GM12865 (cell line): ENCODE measurements around the gene GPC1.

ENCODE experiments used
- DNase-seq: peaks from one replicate; pipeline ENCODE4 v3.0.0; 2010; ENCODE audit warnings: low read depth
- H3K4me3 ChIP-seq: 2 replicates; pipeline ENCODE4 v1.5.1; 2011; ENCODE audit warnings: mild to moderate bottlenecking, low read depth, low read length, control low read depth
- TF ChIP-seq, protein P1 (sequence below): IDR thresholded peaks from 2 replicates; pipeline ENCODE4 v1.5.1; 2011; ENCODE audit warnings: low read length, control low read depth, low read depth, inconsistent platforms; ENCODE audit not compliant: insufficient read depth; ENCODE audit errors: missing control alignments

The GPC1 gene

DNA sequence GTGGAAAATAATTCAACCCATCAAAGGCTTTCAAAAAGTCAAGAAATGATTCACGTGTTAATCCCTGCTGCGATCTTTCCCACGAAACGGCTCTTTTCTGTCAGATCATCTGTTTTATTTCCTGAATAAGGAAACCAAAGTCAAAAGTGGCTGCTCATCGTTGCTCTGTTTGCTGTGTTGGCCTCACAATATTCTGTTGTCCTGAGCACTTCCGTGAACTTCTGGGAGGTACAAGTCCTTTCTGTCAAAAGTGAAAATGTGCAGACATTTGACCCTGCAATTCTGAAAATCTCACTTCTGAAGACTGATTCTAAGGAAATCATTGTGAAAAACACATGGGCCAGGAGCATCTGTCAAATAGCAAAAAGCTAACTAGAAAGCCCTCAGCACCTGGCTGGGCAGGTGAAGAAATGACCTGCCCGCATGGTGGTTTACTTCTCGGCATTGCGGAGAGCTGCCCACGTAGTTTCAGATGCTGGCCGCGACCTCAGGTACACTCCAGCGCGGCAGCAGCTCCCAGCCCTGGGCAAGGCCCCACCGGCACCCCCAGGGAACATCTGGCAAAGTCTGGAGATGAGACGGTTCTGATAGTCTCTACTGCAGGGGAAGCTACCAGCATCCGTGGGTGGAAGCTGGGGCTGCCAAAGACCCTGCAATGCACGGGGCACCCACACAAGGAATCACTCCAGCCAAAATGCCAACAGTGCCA is 31.9 kb upstream of the GPC1 start:
- TF ChIP-seq, protein P1, sequence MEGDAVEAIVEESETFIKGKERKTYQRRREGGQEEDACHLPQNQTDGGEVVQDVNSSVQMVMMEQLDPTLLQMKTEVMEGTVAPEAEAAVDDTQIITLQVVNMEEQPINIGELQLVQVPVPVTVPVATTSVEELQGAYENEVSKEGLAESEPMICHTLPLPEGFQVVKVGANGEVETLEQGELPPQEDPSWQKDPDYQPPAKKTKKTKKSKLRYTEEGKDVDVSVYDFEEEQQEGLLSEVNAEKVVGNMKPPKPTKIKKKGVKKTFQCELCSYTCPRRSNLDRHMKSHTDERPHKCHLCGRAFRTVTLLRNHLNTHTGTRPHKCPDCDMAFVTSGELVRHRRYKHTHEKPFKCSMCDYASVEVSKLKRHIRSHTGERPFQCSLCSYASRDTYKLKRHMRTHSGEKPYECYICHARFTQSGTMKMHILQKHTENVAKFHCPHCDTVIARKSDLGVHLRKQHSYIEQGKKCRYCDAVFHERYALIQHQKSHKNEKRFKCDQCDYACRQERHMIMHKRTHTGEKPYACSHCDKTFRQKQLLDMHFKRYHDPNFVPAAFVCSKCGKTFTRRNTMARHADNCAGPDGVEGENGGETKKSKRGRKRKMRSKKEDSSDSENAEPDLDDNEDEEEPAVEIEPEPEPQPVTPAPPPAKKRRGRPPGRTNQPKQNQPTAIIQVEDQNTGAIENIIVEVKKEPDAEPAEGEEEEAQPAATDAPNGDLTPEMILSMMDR: no peak
- DNase-seq: no peak
- no peak overlapping the region for H3K4me3 ChIP-seq

DNA sequence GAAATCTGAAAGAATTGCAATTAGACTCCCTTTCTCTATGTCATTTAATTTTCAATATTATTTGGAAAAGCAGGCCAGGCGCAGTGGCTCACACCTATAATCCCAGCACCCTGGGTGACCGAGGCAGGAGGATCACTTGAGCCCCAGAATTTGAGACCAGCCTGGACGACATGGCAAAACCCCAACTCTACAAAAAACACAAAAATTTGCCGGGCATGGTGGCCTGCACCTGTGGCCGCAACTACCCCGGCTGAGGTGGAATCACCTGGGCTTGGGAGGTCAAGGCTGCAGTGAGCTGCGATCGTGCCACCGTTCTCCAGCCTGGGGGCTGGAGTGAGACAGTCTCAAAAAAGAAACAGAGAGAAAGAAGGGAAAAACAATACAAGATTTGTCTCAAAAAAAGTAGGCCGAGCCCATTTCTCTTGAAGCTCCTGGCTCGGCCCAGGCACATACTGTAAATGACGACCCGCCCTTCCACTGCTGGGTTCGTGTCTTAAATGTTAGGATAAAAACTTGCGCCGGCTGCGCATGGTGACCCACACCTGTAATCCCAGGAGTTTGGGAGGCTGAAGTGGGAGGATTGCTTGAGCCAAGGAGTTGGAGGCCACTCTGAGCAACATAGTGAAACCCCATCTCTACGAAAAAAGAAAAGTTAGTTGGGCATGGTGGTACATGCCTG is 31.1 kb upstream of the GPC1 start:
- no peak for DNase-seq
- no peak overlapping the region for H3K4me3 ChIP-seq
- TF ChIP-seq, protein P1: no peak

DNA sequence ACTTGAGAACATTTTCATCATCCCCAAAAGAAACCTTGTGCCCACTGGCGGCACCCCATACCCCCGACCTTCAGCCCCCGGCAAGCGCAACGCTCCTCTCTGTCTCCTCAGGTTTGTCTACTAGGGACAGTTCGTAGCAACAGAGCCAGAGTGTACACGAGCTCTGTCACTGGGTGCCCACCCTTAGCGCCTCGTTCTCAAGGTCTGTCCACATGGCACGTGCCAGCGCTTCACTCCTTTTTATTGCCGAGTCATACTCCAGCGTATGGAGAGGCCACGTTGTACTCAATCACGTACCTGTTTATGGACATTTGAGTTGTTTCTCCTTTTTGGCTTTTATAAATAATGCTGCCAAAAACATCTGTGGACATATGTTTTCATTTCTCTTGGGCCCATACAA is 30.3 kb upstream of the GPC1 start:
- DNase-seq: no peak
- TF ChIP-seq, protein P1: no peak
- no peak overlapping the region for H3K4me3 ChIP-seq

DNA sequence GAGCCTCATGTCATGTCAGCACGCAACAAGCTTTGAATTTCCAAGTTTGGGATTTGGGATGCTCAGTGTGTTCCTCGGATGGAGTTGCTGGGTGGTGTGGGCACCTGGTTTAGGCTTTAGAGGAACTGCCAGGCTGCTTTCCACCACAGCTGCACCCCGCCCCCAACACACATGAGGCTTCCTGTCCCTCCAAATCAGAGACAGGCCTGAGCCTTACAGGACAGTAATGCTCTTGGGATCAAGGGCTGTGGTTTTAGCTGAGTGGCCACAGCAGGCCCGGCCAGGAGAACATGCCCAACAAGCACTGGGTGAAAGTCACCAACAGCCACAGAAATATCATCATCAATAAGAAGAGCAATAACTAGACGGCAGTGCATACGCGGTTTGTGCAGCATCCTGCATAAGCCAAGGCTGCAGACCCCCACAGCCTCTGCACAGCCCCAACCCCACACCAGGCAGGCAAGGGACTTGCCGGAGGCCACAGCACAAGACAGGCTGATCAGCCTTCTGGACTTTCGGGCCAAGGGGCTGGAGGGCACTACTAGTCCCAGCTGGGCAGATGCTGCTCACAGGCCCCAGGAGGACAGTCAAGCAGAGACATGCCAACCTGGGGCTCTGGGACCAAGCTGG is 29.7 kb upstream of the GPC1 start:
- no peak for DNase-seq
- H3K4me3 ChIP-seq: no peak overlapping the region
- TF ChIP-seq, protein P1: no peak

DNA sequence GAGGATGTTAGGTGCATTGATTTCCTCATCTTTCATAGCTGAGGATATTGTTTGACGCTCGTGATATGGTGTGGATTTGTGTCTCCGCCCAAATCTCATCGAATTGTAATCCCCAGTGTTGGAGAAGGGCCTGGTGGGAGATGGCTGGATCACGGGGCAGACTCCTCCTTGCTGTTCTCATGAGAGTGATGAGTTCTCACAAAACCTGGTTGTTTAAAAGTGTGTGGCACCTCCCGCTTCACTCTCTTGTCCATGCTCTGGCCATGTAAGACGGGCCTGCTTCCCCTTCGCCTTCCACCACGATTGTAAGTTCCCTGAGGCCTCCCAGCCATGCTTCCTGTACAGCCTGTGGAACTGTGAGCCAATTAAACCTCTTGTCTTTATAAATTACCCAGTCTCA is 28.4 kb upstream of the GPC1 start:
- no peak overlapping the region for H3K4me3 ChIP-seq
- TF ChIP-seq, protein P1: no peak
- DNase-seq: no peak

DNA sequence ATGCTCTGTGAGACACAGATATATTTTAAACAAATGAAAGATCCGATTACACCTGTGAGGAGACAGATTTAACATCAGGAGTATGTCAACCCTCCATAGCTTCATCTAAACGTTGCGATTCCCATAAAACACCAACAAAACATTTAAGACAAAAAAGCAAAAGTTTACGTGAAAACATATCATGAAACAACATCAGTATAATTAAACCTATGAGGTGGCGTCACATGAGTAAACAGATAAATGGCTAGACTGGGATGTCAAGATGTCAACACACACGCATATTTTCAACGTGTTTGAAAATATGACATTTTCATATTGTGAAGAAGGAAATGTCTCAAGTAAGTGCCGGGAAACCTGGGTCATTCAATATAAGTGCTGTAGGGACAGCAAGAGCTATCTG is 25.5 kb upstream of the GPC1 start:
- DNase-seq: no peak
- no peak overlapping the region for H3K4me3 ChIP-seq
- TF ChIP-seq, protein P1: no peak
